HL-60 (cell line): ENCODE data around the gene DIP2C.

ENCODE experiments used
- CTCF ChIP-seq: IDR thresholded peaks from one replicate; pipeline ENCODE4 v1.5.1; 2011; ENCODE audit warnings: low read length, control low read depth, inconsistent platforms; ENCODE audit not compliant: insufficient read depth
- GABPA ChIP-seq: IDR thresholded peaks from 2 replicates; pipeline ENCODE4 v1.6.1; 2012; ENCODE audit warnings: low read depth
- REST ChIP-seq: IDR thresholded peaks from 2 replicates; pipeline ENCODE4 v1.6.1; 2012; ENCODE audit warnings: low read depth; ENCODE audit not compliant: insufficient replicate concordance
- SPI1 ChIP-seq: IDR thresholded peaks from 2 replicates; pipeline ENCODE4 v1.6.1; 2012; ENCODE audit warnings: low read depth, mild to moderate bottlenecking, borderline replicate concordance

- no peak for TF ChIP-seq CTCF
- TF ChIP-seq REST, result no peak
- no peak for TF ChIP-seq SPI1
- TF ChIP-seq GABPA, result no peak
Observed at GRCh38 chr10:427761-428519, 261.5 kb downstream of the DIP2C start.
